K562 (cell line): ENCODE measurements around the gene VRK1. TPM values are rescaled to one million over a fixed set of nuclear protein-coding genes. Genes with fewer than 3 reads are reported as not detected.

Source experiments
- ATF7 ChIP-seq: fragments of 450-650 bp; IDR thresholded peaks from 2 replicates; pipeline ENCODE4 v1.7.1; 2014; ENCODE audit warnings: mild to moderate bottlenecking, moderate library complexity
- BCOR ChIP-seq: fragments of 450-650 bp; IDR thresholded peaks from 2 replicates; pipeline ENCODE4 v1.6.1; 2016
- DMBX1 ChIP-seq: fragments of 250-450 bp; sonication (Bioruptor Pico); IDR thresholded peaks from 2 replicates; pipeline ENCODE4 v1.8.0; 2022; ENCODE audit warnings: inconsistent platforms, mild to moderate bottlenecking, moderate library complexity, borderline replicate concordance
- EHMT2 ChIP-seq: fragments of 450-650 bp; IDR thresholded peaks from 2 replicates; pipeline ENCODE4 v1.6.1; 2018; ENCODE audit warnings: antibody characterized with exemption
- ELF1 ChIP-seq: fragments of 200-800 bp; sonication (Bioruptor generic); IDR thresholded peaks from 2 replicates; pipeline ENCODE4 v1.6.1; 2016; ENCODE audit warnings: missing genetic modification characterization, missing compliant biosample characterization
- HDAC1 ChIP-seq, 2 experiments: fragments of 450-650 bp; IDR thresholded peaks; 2 replicates each; pipeline ENCODE4 v1.6.1; 2016 to 2017; ENCODE audit warnings: inconsistent platforms in 1 of 2, mild to moderate bottlenecking in 1 of 2, moderate library complexity in 1 of 2
- HSF4 ChIP-seq: fragments of 250-450 bp; sonication (Bioruptor Pico); IDR thresholded peaks from 2 replicates; pipeline ENCODE4 v2.1.2; 2022; ENCODE audit warnings: mild to moderate bottlenecking, moderate library complexity, borderline replicate concordance
- MYBL2 ChIP-seq, 2 experiments: fragments of 450-650 bp in 1 of 2; sonication (generic) in 1 of 2; formaldehyde crosslinking in 1 of 2; IDR thresholded peaks; 2 replicates each; pipeline versions ENCODE4 v1.6.1 to v1.8.1; 2017 to 2022; ENCODE audit warnings: borderline replicate concordance in 1 of 2, inconsistent platforms in 1 of 2, low read depth in 1 of 2, mild to moderate bottlenecking in 1 of 2, missing genetic modification reagents in 1 of 2, moderate library complexity in 1 of 2
- NR4A1 ChIP-seq, 2 experiments: fragments of 250-450 bp in 1 of 2; fragments of 450-650 bp in 1 of 2; sonication (Bioruptor Pico) in 1 of 2; IDR thresholded peaks; 2 replicates each; pipeline versions ENCODE4 v1.4.0 to v1.6.1; 2016 to 2020; ENCODE audit warnings: mild to moderate bottlenecking in 2 of 2, missing compliant biosample characterization in 1 of 2, missing genetic modification characterization in 1 of 2, moderate library complexity in 1 of 2
- OTX1 ChIP-seq: fragments of 450-650 bp; formaldehyde crosslinking; IDR thresholded peaks from 2 replicates; pipeline ENCODE4 v1.4.0; 2022; ENCODE audit warnings: mild to moderate bottlenecking
- RBM14 ChIP-seq: fragments of 200-400 bp; formaldehyde crosslinking; IDR thresholded peaks from 2 replicates; pipeline ENCODE4 v1.6.1; 2018; ENCODE audit warnings: low read depth, mild to moderate bottlenecking, low read length, moderate library complexity, borderline replicate concordance; ENCODE audit not compliant: insufficient read depth
- RBM25 ChIP-seq: fragments of 200-400 bp; formaldehyde crosslinking; IDR thresholded peaks from 2 replicates; pipeline ENCODE4 v1.6.1; 2018; ENCODE audit warnings: low read length, low read depth, moderate library complexity; ENCODE audit not compliant: severe bottlenecking
- RCOR1 ChIP-seq, 2 experiments: IDR thresholded peaks; 2 replicates each; pipeline ENCODE4 v1.6.1; 2012; ENCODE audit warnings: low read depth in 2 of 2, low read length in 2 of 2, borderline replicate concordance in 1 of 2, improper control_type of control experiment in 1 of 2
- RNF2 ChIP-seq: sonication (generic); IDR thresholded peaks from 2 replicates; pipeline ENCODE4 v1.6.1; 2016
- SMARCA5 ChIP-seq: fragments of 450-650 bp; IDR thresholded peaks from 2 replicates; pipeline ENCODE4 v1.6.1; 2016
- SRSF9 ChIP-seq: fragments of 200-400 bp; formaldehyde crosslinking; IDR thresholded peaks from 2 replicates; pipeline ENCODE4 v1.6.1; 2017; ENCODE audit warnings: low read depth, low read length, borderline replicate concordance
- TAF9B ChIP-seq: fragments of 450-650 bp; IDR thresholded peaks from 2 replicates; pipeline ENCODE4 v1.6.1; 2018; ENCODE audit warnings: mild to moderate bottlenecking; ENCODE audit not compliant: partially characterized antibody
- ZKSCAN8 ChIP-seq: fragments of 200-800 bp; sonication (Bioruptor generic); IDR thresholded peaks from 2 replicates; pipeline ENCODE4 v1.6.1; 2016; ENCODE audit warnings: missing genetic modification characterization, missing compliant biosample characterization
- ZNF224 ChIP-seq: sonication (generic); formaldehyde crosslinking; IDR thresholded peaks from 2 replicates; pipeline ENCODE4 v1.8.0; 2022; ENCODE audit warnings: mild to moderate bottlenecking, missing genetic modification reagents
- polyA plus RNA-seq, 8 experiments: library from polyadenylated mRNA; depleted of rRNA in 4 of 8; stranded (reverse) in 5 of 8; unstranded in 3 of 8; fragments of >200 nt; fragmentation: Nextera tagmentation in 2 of 8; fragmentation: Illumina TruSeq in 1 of 8; extraction: Ambion mirVana in 2 of 8; extraction: Trizol in 1 of 8; gene quantifications; 2 replicates each; pipeline versions ENCODE4 v1.2.1 to v1.2.3, GENCODE V29; 2011 to 2014; ENCODE audit warnings: inconsistent platforms in 1 of 8, missing spikeins in 1 of 8
- total RNA-seq, 7 experiments: library from RNA; depleted of rRNA in 6 of 7; stranded (reverse); fragments of >200 nt in 6 of 7; fragmentation: Illumina TruSeq in 2 of 7; extraction: Trizol in 2 of 7; gene quantifications; 2 replicates each; pipeline versions ENCODE4 v1.2.1 to v1.2.3, GENCODE V29; 2011 to 2021; ENCODE audit warnings: low replicate concordance in 1 of 7
- TF ChIP-seq, protein P1 (sequence below): sonication (generic); formaldehyde crosslinking; IDR thresholded peaks from 2 replicates; pipeline ENCODE4 v1.4.0; 2020; ENCODE audit warnings: mild to moderate bottlenecking, missing genetic modification reagents
- TF ChIP-seq, protein P2 (sequence below): sonication (generic); formaldehyde crosslinking; IDR thresholded peaks from 2 replicates; pipeline ENCODE4 v1.8.1; 2023; ENCODE audit warnings: missing genetic modification reagents, mild to moderate bottlenecking, borderline replicate concordance
- TF ChIP-seq, protein P3 (sequence below): IDR thresholded peaks from 3 replicates; pipeline ENCODE4 v1.6.1; 2011; ENCODE audit warnings: borderline replicate concordance, mild to moderate bottlenecking; ENCODE audit not compliant: insufficient read length, insufficient read depth

Gene VRK1
- total and polyA plus RNA-seq, 9 of the 15 experiments (the other 6 are each of a cell fraction or from before 2014, with no cell fraction given), result 83.6 to 177 (median 116) TPM

DNA sequence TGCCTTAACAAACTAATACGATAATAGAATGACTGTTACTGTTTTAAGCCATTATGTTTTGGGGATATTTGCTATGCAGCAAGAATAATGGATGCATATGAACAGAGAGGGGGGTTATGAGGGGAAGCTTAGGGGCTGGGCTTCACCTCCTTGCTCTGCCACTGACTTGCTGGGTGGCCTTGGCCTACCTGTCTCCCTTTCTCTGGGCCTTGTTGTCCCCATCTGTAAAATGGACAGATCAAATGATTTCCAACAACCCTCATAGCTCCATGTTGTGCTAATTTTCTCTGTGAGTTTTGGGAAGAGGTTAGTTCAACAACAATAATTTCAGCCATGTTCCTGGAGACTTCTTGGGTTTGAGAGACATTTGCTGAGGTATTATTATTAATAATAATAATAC is 119.6 kb downstream of the VRK1 start (continued):
- no peak for TF ChIP-seq SRSF9
- no peak for TF ChIP-seq RNF2
- TF ChIP-seq, protein P1, sequence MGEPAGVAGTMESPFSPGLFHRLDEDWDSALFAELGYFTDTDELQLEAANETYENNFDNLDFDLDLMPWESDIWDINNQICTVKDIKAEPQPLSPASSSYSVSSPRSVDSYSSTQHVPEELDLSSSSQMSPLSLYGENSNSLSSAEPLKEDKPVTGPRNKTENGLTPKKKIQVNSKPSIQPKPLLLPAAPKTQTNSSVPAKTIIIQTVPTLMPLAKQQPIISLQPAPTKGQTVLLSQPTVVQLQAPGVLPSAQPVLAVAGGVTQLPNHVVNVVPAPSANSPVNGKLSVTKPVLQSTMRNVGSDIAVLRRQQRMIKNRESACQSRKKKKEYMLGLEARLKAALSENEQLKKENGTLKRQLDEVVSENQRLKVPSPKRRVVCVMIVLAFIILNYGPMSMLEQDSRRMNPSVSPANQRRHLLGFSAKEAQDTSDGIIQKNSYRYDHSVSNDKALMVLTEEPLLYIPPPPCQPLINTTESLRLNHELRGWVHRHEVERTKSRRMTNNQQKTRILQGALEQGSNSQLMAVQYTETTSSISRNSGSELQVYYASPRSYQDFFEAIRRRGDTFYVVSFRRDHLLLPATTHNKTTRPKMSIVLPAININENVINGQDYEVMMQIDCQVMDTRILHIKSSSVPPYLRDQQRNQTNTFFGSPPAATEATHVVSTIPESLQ, result no peak
- TF ChIP-seq DMBX1 (CRISPR knock-in tag), result no peak
- TF ChIP-seq RBM14, result no peak
- no peak for TF ChIP-seq HDAC1 (IDR thresholded peaks at IDR 0.05)
- TF ChIP-seq OTX1, result no peak
- TF ChIP-seq ATF7, result no peak
- TF ChIP-seq, protein P2, sequence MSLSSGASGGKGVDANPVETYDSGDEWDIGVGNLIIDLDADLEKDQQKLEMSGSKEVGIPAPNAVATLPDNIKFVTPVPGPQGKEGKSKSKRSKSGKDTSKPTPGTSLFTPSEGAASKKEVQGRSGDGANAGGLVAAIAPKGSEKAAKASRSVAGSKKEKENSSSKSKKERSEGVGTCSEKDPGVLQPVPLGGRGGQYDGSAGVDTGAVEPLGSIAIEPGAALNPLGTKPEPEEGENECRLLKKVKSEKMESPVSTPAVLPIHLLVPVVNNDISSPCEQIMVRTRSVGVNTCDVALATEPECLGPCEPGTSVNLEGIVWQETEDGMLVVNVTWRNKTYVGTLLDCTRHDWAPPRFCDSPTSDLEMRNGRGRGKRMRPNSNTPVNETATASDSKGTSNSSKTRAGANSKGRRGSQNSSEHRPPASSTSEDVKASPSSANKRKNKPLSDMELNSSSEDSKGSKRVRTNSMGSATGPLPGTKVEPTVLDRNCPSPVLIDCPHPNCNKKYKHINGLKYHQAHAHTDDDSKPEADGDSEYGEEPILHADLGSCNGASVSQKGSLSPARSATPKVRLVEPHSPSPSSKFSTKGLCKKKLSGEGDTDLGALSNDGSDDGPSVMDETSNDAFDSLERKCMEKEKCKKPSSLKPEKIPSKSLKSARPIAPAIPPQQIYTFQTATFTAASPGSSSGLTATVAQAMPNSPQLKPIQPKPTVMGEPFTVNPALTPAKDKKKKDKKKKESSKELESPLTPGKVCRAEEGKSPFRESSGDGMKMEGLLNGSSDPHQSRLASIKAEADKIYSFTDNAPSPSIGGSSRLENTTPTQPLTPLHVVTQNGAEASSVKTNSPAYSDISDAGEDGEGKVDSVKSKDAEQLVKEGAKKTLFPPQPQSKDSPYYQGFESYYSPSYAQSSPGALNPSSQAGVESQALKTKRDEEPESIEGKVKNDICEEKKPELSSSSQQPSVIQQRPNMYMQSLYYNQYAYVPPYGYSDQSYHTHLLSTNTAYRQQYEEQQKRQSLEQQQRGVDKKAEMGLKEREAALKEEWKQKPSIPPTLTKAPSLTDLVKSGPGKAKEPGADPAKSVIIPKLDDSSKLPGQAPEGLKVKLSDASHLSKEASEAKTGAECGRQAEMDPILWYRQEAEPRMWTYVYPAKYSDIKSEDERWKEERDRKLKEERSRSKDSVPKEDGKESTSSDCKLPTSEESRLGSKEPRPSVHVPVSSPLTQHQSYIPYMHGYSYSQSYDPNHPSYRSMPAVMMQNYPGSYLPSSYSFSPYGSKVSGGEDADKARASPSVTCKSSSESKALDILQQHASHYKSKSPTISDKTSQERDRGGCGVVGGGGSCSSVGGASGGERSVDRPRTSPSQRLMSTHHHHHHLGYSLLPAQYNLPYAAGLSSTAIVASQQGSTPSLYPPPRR, result no peak
- TF ChIP-seq NR4A1 (CRISPR knock-in tag; IDR thresholded peaks at IDR 0.05), result no peak
- TF ChIP-seq NR4A1 (tag; IDR thresholded peaks at IDR 0.05), result no peak
- TF ChIP-seq HSF4 (CRISPR knock-in tag), result no peak
- peak; percentile 97 for TF ChIP-seq RBM25
- TF ChIP-seq MYBL2 (IDR thresholded peaks at IDR 0.05; ENCODE audit: low read depth), result no peak
- no peak for TF ChIP-seq MYBL2 (CRISPR knock-in tag; IDR thresholded peaks at IDR 0.05; ENCODE audit: borderline replicate concordance)
- TF ChIP-seq, protein P3, sequence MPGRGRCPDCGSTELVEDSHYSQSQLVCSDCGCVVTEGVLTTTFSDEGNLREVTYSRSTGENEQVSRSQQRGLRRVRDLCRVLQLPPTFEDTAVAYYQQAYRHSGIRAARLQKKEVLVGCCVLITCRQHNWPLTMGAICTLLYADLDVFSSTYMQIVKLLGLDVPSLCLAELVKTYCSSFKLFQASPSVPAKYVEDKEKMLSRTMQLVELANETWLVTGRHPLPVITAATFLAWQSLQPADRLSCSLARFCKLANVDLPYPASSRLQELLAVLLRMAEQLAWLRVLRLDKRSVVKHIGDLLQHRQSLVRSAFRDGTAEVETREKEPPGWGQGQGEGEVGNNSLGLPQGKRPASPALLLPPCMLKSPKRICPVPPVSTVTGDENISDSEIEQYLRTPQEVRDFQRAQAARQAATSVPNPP, result no peak
- no peak for TF ChIP-seq ZNF224 (CRISPR knock-in tag)
- TF ChIP-seq ELF1 (tag), result no peak
- TF ChIP-seq BCOR, result peak; percentile 89
- TF ChIP-seq TAF9B, result no peak
- TF ChIP-seq EHMT2, result no peak
- 0 out of 4 replicates have a peak, but pooled peaks of 1 of the 2 experiments have one; percentile 39 for TF ChIP-seq RCOR1 (IDR thresholded peaks at IDR 0.05; ENCODE audit: borderline replicate concordance in 1 of 2, low read depth in 2 of 2, low read length in 2 of 2)
- TF ChIP-seq SMARCA5, result 0 out of 2 replicates have a peak, but pooled peaks have one; percentile 36
- peak; percentile 12; the same call in 1 of the 2 replicates for TF ChIP-seq ZKSCAN8
